T-cell (primary cell): ENCODE measurements around the gene BZW2. TPM values are rescaled to one million over a fixed set of nuclear protein-coding genes. Genes with fewer than 3 reads are reported as not detected.
"Not testable (repeated sequence)": the region's sequence is repeated elsewhere in the genome, so short reads cannot be mapped to it uniquely, and the experiment has no call there.

ENCODE experiments used
- ATAC-seq, 4 experiments: fragments of 200-7000 bp in 3 of 4; fragments of 150-1000 bp in 1 of 4; cut with Tn5 transposase; replicated peaks in 1 of 4; 1 replicate in 3 of 4; 2 replicates in 1 of 4; pipeline ENCODE4 v1.10.0; 2021; ENCODE audit warnings: moderate library complexity in 3 of 4, mild to moderate bottlenecking in 2 of 4, moderate number of reproducible peaks in 1 of 4
- CTCF ChIA-PET, 2 donors: fragments of 300-600 bp; sonication (Branson Sonifier 250); formaldehyde crosslinking; loops; one replicate each; lab custom pipeline; 2022; ENCODE audit warnings: antibody characterized with exemption in 2 of 2; lab: Charles Lee
- POLR2A ChIA-PET, 2 donors: fragments of 300-600 bp; sonication (Branson Sonifier 250); formaldehyde crosslinking; loops; one replicate each; lab custom pipeline; 2022; ENCODE audit warnings: antibody characterized with exemption in 2 of 2; lab: Charles Lee
- DNase-seq, 35 experiments: peaks; one replicate each; pipeline versions ENCODE4 v3.0.0 to v3.0.0-alpha.2; 2013 to 2023
- H3K27ac ChIP-seq: one replicate; pipeline ENCODE4 v1.5.1; 2013; ENCODE audit warnings: low read length
- H3K27me3 ChIP-seq, 2 experiments: replicated peaks in 1 of 2; 1 replicate in 1 of 2; 2 replicates in 1 of 2; pipeline versions ENCODE4 v1.6.1 to v1.7.0; 2013; ENCODE audit warnings: low read length in 1 of 2, mixed read lengths in 1 of 2; ENCODE audit not compliant: control insufficient read depth in 2 of 2, insufficient read depth in 2 of 2; ENCODE audit errors: extremely low read depth in 1 of 2
- H3K36me3 ChIP-seq, 2 donors: 1 replicate in 1 of 2; 2 replicates in 1 of 2; pipeline versions ENCODE4 v1.6.1 to v1.7.0; 2013; ENCODE audit warnings: low read length in 1 of 2; ENCODE audit not compliant: control insufficient read depth in 2 of 2, insufficient read depth in 1 of 2; ENCODE audit errors: extremely low read depth in 1 of 2
- H3K4me1 ChIP-seq, 2 experiments: 1 replicate in 1 of 2; 2 replicates in 1 of 2; pipeline versions ENCODE4 v1.6.1 to v1.7.0; 2013; ENCODE audit warnings: low read length in 2 of 2, mixed read lengths in 1 of 2; ENCODE audit not compliant: insufficient read depth in 2 of 2, control insufficient read depth in 1 of 2; ENCODE audit errors: extremely low read depth in 1 of 2
- H3K4me3 ChIP-seq, 2 donors: 1 replicate in 1 of 2; 2 replicates in 1 of 2; pipeline versions ENCODE4 v1.5.1 to v1.7.0; 2013; ENCODE audit warnings: mild to moderate bottlenecking in 2 of 2, low read length in 1 of 2, moderate library complexity in 1 of 2; ENCODE audit not compliant: control insufficient read depth in 1 of 2; ENCODE audit errors: extremely low read depth in 1 of 2
- H3K9me3 ChIP-seq: 2 replicates; pipeline ENCODE4 v1.7.0; 2013
- H3K27ac Mint-ChIP-seq, 2 donors: one replicate each; pipeline ENCODE4 v1.8.0; 2020 to 2021; ENCODE audit warnings: mild to moderate bottlenecking in 2 of 2, mixed read lengths in 2 of 2
- H3K27me3 Mint-ChIP-seq, 2 donors: one replicate each; pipeline ENCODE4 v1.8.0; 2021 to 2022; ENCODE audit warnings: mixed read lengths in 2 of 2
- H3K36me3 Mint-ChIP-seq: one replicate; pipeline ENCODE4 v1.8.0; 2021; ENCODE audit warnings: mixed read lengths
- H3K4me1 Mint-ChIP-seq, 3 donors: one replicate each; pipeline ENCODE4 v1.8.0; 2020 to 2022; ENCODE audit warnings: mixed read lengths in 3 of 3, mild to moderate bottlenecking in 1 of 3
- H3K4me3 Mint-ChIP-seq, 3 donors: one replicate each; pipeline ENCODE4 v1.8.0; 2020 to 2022; ENCODE audit warnings: mild to moderate bottlenecking in 3 of 3, mixed read lengths in 3 of 3, moderate library complexity in 3 of 3
- H3K9me3 Mint-ChIP-seq, 3 donors: one replicate each; pipeline ENCODE4 v1.8.0; 2020 to 2022; ENCODE audit warnings: mixed read lengths in 3 of 3
- WGBS: methylation state at CpG from one replicate; pipeline ENCODE4 v1.1.5; 2013; ENCODE audit warnings: missing lambda C conversion rate; ENCODE audit not compliant: insufficient coverage; 5-methylcytosine and 5-hydroxymethylcytosine counted together
- total RNA-seq, 35 experiments: library from RNA in 6 of 35; stranded (reverse) in 6 of 35; fragments of 120-200 nt in 1 of 35; gene quantifications; one replicate each; pipeline versions ENCODE4 v1.2.1 to v1.2.4 and lab custom pipeline; 2013 to 2026

BZW2 gene
- total RNA-seq, 5 donors from 2014 or later (not counting 1 experiment from before 2014, with no cell fraction given): 22.1 to 35.1 (median 30.2) TPM

- WGBS: 100% methylated on average over 1 of the region's 3 CpGs
- Mint-ChIP-seq H3K27me3 (no peaks in the 10 kb centered on the region), H3K4me1 (peaks cover 6 to 31% (median 21%) of the 10 kb centered on the region in 3 donors), H3K36me3 (peaks cover 64% of the 10 kb centered on the region), H3K4me3 (no peak overlapping the region), H3K9me3 (no peaks in the 10 kb centered on the region), H3K27ac (no peak overlapping the region)
- DNase-seq (no peak), ATAC-seq (no peak)
- no peaks in the 10 kb centered on the region for H3K27me3 ChIP-seq
- POLR2A ChIA-PET: no interaction called here
- no peaks in the 10 kb centered on the region for H3K9me3 ChIP-seq
- H3K4me3 ChIP-seq: no peak overlapping the region
- no peaks in the 10 kb centered on the region for H3K4me1 ChIP-seq
- CTCF ChIA-PET: no interaction called here
- H3K36me3 ChIP-seq: peaks cover 3 to 28% of the 10 kb centered on the region in 2 donors
- H3K27ac ChIP-seq: no peak overlapping the region
These were observed 25.8 kb downstream of the BZW2 start for GRCh38 chr7:16671811-16672210.

DNA sequence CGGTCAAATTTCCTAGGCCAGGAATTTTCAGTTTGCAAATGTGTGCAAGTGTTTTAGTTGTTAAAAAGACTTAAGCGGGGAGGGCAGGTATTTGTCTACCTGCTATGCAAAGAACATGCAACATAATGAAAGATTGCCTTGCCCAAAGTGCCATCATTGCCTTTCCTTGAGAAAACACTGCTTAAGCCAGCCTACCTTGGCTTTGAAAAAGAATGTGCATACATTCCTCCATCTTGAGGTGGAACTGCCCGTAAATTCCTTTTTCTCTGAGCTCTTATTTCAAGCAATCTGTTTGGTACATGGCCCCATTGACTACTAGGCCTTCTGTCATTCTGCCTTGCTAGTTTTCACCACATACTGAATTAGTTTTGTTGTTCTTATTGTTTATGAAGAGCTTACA is 29.3 kb downstream of the BZW2 start:
- no peaks in the 10 kb centered on the region for H3K9me3 Mint-ChIP-seq
- peaks cover 58% of the 10 kb centered on the region for H3K36me3 Mint-ChIP-seq
- H3K4me3 Mint-ChIP-seq: no peak overlapping the region
- no peak for DNase-seq
- H3K27me3 ChIP-seq: no peaks in the 10 kb centered on the region
- no peak overlapping the region for H3K27ac Mint-ChIP-seq
- H3K36me3 ChIP-seq: peaks cover 3 to 33% of the 10 kb centered on the region in 2 donors
- no peaks in the 10 kb centered on the region for H3K27me3 Mint-ChIP-seq
- H3K4me3 ChIP-seq: no peak overlapping the region
- 100% methylated on average over 1 of the region's 3 CpGs for WGBS
- H3K27ac ChIP-seq: no peak overlapping the region
- ChIA-PET CTCF (no interaction called here), POLR2A (interaction anchor here in 1 of 2 donors (0.6 kb wide), 1 partner anchor 65 kb away, joined by 3 read pairs; no protein-coding TSS in a partner anchor)
- no peaks in the 10 kb centered on the region for H3K4me1 ChIP-seq
- H3K9me3 ChIP-seq: no peaks in the 10 kb centered on the region
- H3K4me1 Mint-ChIP-seq: peaks cover 6 to 31% (median 15%) of the 10 kb centered on the region in 3 donors
- no peak for ATAC-seq

DNA sequence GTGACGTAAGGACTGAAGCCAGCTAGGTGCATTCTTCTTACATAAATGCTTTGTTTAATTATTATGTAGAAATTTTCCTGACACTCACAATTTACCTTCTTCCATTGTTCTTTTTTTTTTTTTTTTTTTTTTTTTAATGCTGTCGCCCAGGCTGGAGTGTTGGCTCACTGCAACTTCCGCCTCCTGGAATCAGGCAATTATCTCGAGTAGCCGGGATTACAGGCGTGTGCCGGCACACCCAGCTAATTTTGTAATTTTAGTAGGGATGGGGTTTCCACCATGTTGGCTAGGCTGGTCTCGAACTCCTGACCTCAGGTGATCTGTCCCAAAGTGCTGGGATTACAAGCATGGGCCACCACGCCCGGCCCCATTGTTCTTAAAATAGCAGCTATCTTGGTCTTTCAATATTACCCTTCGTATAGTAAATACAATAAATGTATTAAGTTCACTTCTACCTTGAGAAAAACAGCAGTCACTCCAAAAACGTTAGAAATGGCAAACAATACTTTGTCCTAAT is 32.1 kb downstream of the BZW2 start:
- Histone ChIP-seq H3K9me3 (no peaks in the 10 kb centered on the region), H3K27ac (no peak overlapping the region), H3K36me3 (peaks cover 3 to 48% of the 10 kb centered on the region in 2 donors), H3K4me3 (no peak overlapping the region), H3K4me1 (no peaks in the 10 kb centered on the region), H3K27me3 (no peaks in the 10 kb centered on the region)
- Mint-ChIP-seq H3K4me3 (no peak overlapping the region), H3K9me3 (no peaks in the 10 kb centered on the region), H3K4me1 (peaks cover 0 to 12% (median 0%) of the 10 kb centered on the region in 3 donors), H3K27ac (no peak overlapping the region), H3K27me3 (no peaks in the 10 kb centered on the region), H3K36me3 (peaks cover 59% of the 10 kb centered on the region)
- CTCF ChIA-PET: interaction anchor here in 1 of 2 donors (0.6 kb wide), 1 partner anchor 113 kb away, joined by 6 read pairs; no protein-coding TSS in a partner anchor
- no peak for ATAC-seq
- WGBS: 98% methylated on average over 6 of the region's 12 CpGs
- POLR2A ChIA-PET: no interaction called here
- DNase-seq: no peak

DNA sequence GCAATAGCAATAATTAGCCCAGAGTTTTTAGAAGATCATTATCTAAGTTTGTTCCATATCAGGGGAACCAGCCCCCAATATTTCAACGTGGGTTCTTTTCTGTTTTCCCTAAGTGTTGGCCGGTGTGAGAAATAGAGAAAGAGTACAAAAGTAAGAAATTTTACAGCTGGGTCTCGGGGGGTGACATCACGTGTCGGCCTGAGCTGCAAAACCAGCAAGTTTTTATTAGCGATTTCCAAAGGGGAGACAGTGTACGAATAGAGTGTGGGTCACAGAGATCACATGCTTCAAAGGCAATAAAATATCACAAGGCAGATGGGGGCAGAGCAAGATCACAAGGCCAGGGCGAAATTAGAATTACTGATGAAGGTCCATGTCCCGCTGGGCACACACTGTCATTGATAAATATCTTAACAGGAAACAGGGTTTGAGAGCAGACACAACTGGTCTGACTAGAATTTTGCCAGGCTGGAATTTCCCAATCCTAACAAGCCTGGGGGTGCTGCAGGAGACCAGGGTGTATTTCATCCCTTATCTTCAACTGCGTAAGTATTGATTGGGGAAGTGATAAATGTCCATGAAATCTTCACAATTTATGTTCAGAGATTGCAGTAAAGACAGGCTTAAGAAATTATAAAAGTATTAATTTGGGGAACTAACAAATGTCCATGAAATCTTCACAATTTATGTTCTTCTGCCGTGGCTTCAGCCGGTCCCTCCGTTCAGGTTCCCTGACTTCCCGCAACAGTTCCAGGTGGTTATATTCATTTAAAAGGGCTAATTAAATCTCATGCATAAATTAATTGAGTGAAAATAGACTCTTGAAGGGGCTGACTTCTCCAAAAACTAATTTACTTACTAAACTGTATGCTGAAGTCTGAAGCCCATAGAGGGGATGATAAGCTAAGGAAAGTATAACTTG is 32.9 kb downstream of the BZW2 start:
- H3K4me3 ChIP-seq, H3K27ac Mint-ChIP-seq, H3K27me3 ChIP-seq, ATAC-seq, H3K4me1 ChIP-seq, H3K9me3 ChIP-seq, H3K4me3 Mint-ChIP-seq, H3K27ac ChIP-seq, CTCF ChIA-PET, H3K9me3 Mint-ChIP-seq, H3K27me3 Mint-ChIP-seq, DNase-seq: not testable (repeated sequence)
- Mint-ChIP-seq H3K4me1 (peaks cover under 1 to 17% (median 5%) of the 10 kb centered on the region in 3 donors), H3K36me3 (peaks cover 62% of the 10 kb centered on the region)
- POLR2A ChIA-PET: interaction anchor here in 1 of 2 donors (0.6 kb wide), 1 partner anchor 10 kb away, joined by 3 read pairs; no protein-coding TSS in a partner anchor
- WGBS: 100% methylated on average over 1 of the region's 14 CpGs
- peaks cover 3 to 52% of the 10 kb centered on the region in 2 donors for H3K36me3 ChIP-seq

- Mint-ChIP-seq H3K4me3 (no peak overlapping the region), H3K27ac (peak overlapping the region; percentile 81 to 87), H3K27me3 (no peaks in the 10 kb centered on the region), H3K36me3 (peaks cover 58% of the 10 kb centered on the region), H3K9me3 (no peaks in the 10 kb centered on the region), H3K4me1 (peaks cover 17 to 27% (median 24%) of the 10 kb centered on the region in 3 donors)
- DNase-seq (peak in 1 of 35 experiments; percentile 28), ATAC-seq (peak; percentile 29 to 53 (median 44))
- no peaks in the 10 kb centered on the region for H3K27me3 ChIP-seq
- no peaks in the 10 kb centered on the region for H3K9me3 ChIP-seq
- ChIA-PET CTCF (no interaction called here), POLR2A (interaction anchor here in 1 of 2 donors (0.7 kb wide), 1 partner anchor 490 kb away, joined by 3 read pairs; no protein-coding TSS in a partner anchor)
- peaks cover 5 to 41% of the 10 kb centered on the region in 2 donors for H3K36me3 ChIP-seq
- no peak overlapping the region for H3K4me3 ChIP-seq
- no peak overlapping the region for H3K27ac ChIP-seq
- WGBS: no CpG with 5 or more reads among the region's 2 CpGs
- peaks cover 0 to 8% of the 10 kb centered on the region in 2 experiments for H3K4me1 ChIP-seq
These were observed 39.0 kb downstream of the BZW2 start for GRCh38 chr7:16684935-16685334.

DNA sequence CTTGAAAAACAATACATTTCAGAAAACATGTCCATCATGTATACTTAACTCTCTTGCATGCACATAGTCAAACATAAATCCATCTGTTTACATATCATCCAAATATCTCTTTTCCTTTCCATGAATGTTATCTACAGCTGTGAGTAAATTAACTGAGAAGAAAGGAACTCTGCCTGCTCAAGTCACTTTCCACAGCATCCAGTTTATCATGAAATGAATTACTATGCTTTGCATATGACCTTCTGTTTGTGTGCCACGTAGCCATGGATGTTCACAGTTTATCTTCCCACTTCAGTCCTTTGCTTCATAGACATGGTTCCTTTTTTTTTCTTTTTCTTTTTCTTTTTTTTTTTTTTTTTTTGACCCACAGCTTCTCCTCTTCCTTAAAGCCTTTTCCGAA is 39.6 kb downstream of the BZW2 start:
- peaks cover 8 to 37% of the 10 kb centered on the region in 2 donors for H3K36me3 ChIP-seq
- WGBS: 100% methylated on average over 1 of the region's 2 CpGs
- POLR2A ChIA-PET: no interaction called here

More for the DNA sequence above, 39.6 kb downstream of the BZW2 start:
- no peaks in the 10 kb centered on the region for H3K9me3 ChIP-seq
- H3K27me3 ChIP-seq: no peaks in the 10 kb centered on the region
- no peak overlapping the region for H3K27ac ChIP-seq
- no peak for DNase-seq
- peaks cover 0 to 8% of the 10 kb centered on the region in 2 experiments for H3K4me1 ChIP-seq
- H3K4me3 Mint-ChIP-seq: no peak overlapping the region
- CTCF ChIA-PET: no interaction called here
- peaks cover 54% of the 10 kb centered on the region for H3K36me3 Mint-ChIP-seq
- no peak for ATAC-seq
- no peaks in the 10 kb centered on the region for H3K27me3 Mint-ChIP-seq
- H3K27ac Mint-ChIP-seq: peak overlapping the region; percentile 81 to 87
- H3K4me1 Mint-ChIP-seq: peaks cover 17 to 27% (median 24%) of the 10 kb centered on the region in 3 donors
- H3K4me3 ChIP-seq: no peak overlapping the region
- H3K9me3 Mint-ChIP-seq: no peaks in the 10 kb centered on the region
